HL-60 (cell line): ENCODE results near the gene RFK.

Experiments used
- GABPA ChIP-seq: IDR thresholded peaks from 2 replicates; pipeline ENCODE4 v1.6.1; 2012; ENCODE audit warnings: low read depth
- TF ChIP-seq, protein P1 (sequence below): IDR thresholded peaks from one replicate; pipeline ENCODE4 v1.5.1; 2011; ENCODE audit warnings: low read length, control low read depth, inconsistent platforms; ENCODE audit not compliant: insufficient read depth

DNA sequence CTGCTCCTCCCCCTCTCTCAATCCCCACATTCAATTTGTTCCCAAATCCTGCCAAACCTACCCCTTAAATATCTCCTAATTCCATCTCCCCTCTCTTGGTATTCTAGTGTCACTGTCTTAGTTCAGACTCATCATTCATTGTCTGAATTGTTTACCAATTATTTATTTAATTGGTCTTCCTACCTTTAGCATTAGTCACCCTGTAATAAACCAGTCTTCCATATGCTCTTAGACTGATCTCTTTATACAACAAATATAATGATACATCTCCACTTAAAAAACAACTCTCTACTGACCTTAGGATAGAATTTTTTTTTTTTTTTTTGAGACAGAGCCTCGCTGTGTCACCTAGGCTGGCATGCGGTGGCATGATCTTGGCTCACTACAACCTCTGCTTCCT, 51.4 kb downstream of the RFK start:
- no peak for TF ChIP-seq GABPA
- TF ChIP-seq, protein P1, sequence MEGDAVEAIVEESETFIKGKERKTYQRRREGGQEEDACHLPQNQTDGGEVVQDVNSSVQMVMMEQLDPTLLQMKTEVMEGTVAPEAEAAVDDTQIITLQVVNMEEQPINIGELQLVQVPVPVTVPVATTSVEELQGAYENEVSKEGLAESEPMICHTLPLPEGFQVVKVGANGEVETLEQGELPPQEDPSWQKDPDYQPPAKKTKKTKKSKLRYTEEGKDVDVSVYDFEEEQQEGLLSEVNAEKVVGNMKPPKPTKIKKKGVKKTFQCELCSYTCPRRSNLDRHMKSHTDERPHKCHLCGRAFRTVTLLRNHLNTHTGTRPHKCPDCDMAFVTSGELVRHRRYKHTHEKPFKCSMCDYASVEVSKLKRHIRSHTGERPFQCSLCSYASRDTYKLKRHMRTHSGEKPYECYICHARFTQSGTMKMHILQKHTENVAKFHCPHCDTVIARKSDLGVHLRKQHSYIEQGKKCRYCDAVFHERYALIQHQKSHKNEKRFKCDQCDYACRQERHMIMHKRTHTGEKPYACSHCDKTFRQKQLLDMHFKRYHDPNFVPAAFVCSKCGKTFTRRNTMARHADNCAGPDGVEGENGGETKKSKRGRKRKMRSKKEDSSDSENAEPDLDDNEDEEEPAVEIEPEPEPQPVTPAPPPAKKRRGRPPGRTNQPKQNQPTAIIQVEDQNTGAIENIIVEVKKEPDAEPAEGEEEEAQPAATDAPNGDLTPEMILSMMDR = no peak
